RWPE1 (cell line): Measurements from ENCODE around the gene EHHADH.
"Not testable (repeated sequence)": the region's sequence is repeated elsewhere in the genome, so short reads cannot be mapped to it uniquely, and the experiment has no call there.

ENCODE experiments used
- CTCF ChIA-PET: fragments of 350-600 bp; sonication (Branson Sonifier 250); formaldehyde crosslinking; extraction: SDS; loops from one replicate; lab custom pipeline; 2021; lab: Yijun Ruan, JAX
- POLR2A ChIA-PET: fragments of 400-600 bp; formaldehyde crosslinking; extraction: SDS; loops from one replicate; lab custom pipeline; 2020; ENCODE audit warnings: antibody characterized with exemption; ENCODE audit not compliant: low non-redundant PET; lab: Yijun Ruan, JAX
- DNase-seq: peaks from one replicate; pipeline ENCODE4 v3.0.0; 2012; ENCODE audit warnings: low spot score
- H3K27ac ChIP-seq: fragments of 450-650 bp; 2 replicates; pipeline ENCODE4 v1.5.1; 2017
- CTCF ChIP-seq: fragments of 450-650 bp; conservative IDR thresholded peaks from 2 replicates; pipeline ENCODE4 v1.5.1; 2017; ENCODE audit warnings: low read depth, mild to moderate bottlenecking

EHHADH gene

DNA sequence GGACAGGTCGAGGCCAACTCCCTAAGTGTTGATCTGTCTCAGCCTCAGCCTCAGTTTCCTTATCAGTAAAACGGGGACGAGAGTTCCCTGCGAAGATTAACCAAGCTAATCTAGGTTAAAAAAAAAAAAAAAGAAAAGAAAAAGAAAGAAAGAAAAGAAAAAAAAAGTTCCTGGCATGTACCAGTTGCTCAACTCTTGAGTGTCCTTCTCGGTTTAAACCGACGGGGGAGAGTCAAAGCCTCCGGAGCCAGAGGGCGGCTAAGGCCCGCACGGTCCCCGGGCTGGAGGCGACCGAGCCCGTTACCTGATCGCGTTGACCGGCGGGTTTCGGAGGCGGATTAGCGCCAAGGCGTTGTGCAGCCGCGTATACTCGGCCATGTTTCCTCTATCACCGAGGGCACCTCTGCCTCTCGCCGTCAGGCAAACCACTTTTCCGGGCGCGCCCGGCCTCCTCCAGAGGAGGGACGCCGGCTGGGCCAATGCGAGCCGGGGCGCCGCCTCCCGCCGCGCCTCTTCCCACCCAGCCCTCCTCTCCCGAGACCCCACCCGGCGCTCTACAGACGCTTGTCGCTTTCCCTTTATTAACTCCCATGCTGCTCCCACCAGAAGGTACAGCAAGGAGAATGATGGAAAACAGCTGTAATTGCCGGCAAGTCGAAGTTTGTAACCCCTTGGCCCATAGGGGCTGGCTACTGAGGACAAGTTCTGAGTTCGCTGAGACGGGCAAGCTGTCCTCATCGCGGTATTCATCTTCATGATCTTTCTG is at the start of gene EHHADH:
Gene EHHADH, minus strand, starts transcription at position 405 of the 766 bp plus-strand sequence. Its CDS starts 27 bp downstream, at position 378.
- peak; percentile 66 for DNase-seq

DNA sequence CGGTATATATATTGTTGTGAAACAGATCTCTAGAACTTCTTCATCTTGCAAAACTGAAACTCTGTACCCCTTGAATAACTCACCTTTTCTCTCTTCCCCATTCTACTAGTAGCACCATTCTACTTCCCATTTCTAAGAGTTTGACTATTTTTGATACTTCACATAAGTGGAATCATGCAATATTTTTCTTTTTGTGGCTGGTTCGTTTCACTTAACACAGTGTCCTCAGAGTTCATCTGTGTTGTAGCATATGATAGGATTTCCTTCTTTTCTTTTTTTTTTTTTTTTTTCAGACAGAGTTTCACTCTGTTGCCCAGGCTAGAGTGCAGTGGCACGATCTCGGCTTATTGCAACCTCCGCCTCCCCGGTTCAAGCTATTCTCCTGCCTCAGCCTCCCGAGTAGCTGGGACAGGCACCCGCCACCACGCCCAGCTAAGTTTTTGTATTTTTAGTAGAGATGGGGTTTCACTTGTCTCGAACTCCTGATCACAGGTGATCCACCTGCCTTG is 46.1 kb upstream of the EHHADH start:
- CTCF ChIA-PET, DNase-seq, POLR2A ChIA-PET: not testable (repeated sequence)
- peak overlapping the region; percentile 35 for H3K27ac ChIP-seq

More for the DNA sequence above, at the start of gene EHHADH:
- CTCF ChIA-PET = interaction anchor here (0.6 to 0.9 kb wide), 3 partner anchors 25 to 379 kb away, joined by 3 to 4 read pairs (median 3); no protein-coding TSS in a partner anchor
- peak within 1 kb of the TSS; percentile 34 for H3K27ac ChIP-seq
- POLR2A ChIA-PET = interaction anchor here (0.7 kb wide), 1 partner anchor 16 kb away, joined by 7 read pairs; no protein-coding TSS in a partner anchor
- TF ChIP-seq CTCF = no peak

DNA sequence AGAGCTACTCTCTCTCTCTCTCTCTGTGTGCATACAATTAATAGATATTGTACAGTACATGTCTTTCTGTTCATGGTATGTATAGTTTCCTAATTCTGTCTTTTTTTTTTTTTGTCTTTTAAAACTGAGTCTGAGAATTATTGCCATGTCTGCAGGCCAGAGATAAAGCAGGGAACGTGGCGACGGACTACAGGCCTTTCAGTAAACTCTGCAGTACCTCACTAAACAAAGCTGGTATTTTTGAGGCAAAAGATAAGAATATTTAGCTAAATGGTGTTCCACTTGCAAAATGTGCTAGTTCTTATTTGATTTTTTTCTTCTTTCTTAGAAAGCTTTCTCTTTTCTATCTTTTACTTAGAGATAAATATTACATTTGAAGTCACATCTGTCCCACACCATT is 44.0 kb upstream of the EHHADH start:
- H3K27ac ChIP-seq = no peak overlapping the region
- no peak for TF ChIP-seq CTCF
- CTCF ChIA-PET = no interaction called here
- POLR2A ChIA-PET = no interaction called here
- no peak for DNase-seq

DNA sequence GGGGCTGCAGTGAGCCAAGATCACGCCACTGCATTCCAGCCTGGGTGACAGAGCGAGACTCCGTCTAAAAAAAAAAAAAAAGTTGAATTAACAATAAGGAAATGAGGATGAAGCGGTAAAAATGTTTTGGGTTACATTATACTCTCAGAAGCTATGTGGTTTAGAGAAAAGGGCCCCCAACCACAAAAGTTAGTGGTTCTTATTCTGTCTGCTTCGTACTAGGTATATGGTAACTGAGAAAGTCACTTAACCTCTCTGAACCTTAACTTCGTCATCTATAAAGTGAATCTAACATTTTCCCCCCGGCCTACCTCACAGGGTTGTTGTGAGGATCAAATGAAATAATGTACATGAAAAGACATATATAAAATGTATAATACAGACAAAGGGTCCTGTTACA is 38.4 kb upstream of the EHHADH start:
- POLR2A ChIA-PET = no interaction called here
- no peak for DNase-seq
- CTCF ChIA-PET = interaction anchor here (0.7 kb wide), 1 partner anchor 9 kb away, joined by 10 read pairs; no protein-coding TSS in a partner anchor
- no peak for TF ChIP-seq CTCF
- no peak overlapping the region for H3K27ac ChIP-seq

DNA sequence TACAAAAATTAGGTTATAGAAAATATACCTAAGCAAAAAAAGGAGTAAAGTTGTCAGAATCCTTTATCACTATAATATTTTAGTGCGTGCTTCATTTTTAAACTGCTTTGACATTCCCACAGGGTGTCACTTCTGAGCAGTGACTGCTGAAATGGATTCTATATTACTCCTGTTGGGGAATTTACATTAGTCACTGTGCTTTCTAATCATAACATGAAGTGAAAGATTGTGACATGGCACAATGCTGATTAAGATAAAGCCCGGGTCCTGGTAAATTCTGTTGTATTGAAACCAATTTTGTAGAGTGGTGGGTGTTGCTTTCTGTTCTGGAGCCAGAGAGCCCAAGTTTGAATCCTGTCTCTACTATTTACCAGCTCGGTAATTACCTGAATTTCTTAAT is 36.4 kb upstream of the EHHADH start:
- ChIA-PET CTCF (interaction anchor here (0.6 kb wide), 1 partner anchor 859 kb away, joined by 3 read pairs; no protein-coding TSS in a partner anchor), POLR2A (no interaction called here)
- TF ChIP-seq CTCF = no peak
- no peak overlapping the region for H3K27ac ChIP-seq
- DNase-seq = no peak

DNA sequence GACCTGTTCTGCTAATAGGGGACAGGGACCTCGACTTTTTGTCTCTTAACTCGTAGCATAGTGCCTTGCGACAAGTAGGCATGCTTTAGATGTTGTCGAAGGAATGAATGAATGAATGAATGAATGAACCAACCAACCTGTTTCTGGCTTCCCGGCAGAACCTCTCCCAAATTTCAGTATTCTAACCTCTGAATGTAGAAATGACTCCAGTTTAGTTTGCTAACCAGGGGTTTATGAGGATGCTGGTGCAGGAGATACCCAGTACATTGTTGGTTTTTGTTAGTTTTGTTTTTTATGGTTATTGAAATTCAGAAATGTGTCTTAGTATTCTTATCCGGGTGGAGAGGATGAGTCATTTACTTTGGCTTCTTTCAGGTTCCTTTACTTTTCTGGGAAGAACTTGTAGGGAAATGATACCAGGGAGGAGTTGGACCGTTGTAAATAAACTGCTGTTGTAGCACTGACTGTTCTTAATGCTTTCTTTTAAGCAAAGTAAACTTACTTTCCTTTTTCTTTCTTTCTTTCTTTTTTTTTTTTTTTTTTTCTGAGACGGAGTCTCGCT is 29.6 kb upstream of the EHHADH start:
- peak overlapping the region; percentile 61 for H3K27ac ChIP-seq
- no peak for TF ChIP-seq CTCF
- ChIA-PET POLR2A (no interaction called here), CTCF (no interaction called here)
- peak; percentile 51 for DNase-seq
